SU-DHL-6 (cell line): Measurements from ENCODE around the gene GRAMD4.

ENCODE experiments used
- CTCF ChIP-seq: fragments of 200-600 bp; sonication (generic); IDR thresholded peaks from one replicate; pipeline ENCODE4 v1.5.1; 2017; ENCODE audit warnings: antibody characterized with exemption, mild to moderate bottlenecking, low read length, moderate library complexity; ENCODE audit not compliant: insufficient read depth, poor library complexity, severe bottlenecking
- EZH2phosphoT487 ChIP-seq: fragments of 200-600 bp; sonication (generic), shearing (Covaris generic); conservative IDR thresholded peaks from 2 replicates; pipeline ENCODE4 v1.6.1; 2018; ENCODE audit warnings: mild to moderate bottlenecking, antibody characterized with exemption, low read length, moderate library complexity, mixed read lengths

- TF ChIP-seq CTCF (no peak), EZH2phosphoT487 (no peak)
Observed at GRCh38 chr22:46619240-46619829, 851 bp upstream of the GRAMD4 start.
